Measurements from ENCODE around the gene FCN2. TPM values are rescaled to one million over a fixed set of nuclear protein-coding genes. Genes with fewer than 3 reads are reported as not detected.

Gene FCN2
- total RNA-seq, 1 donor from 2014 or later = not detected

- Histone ChIP-seq H2AFZ (replicated peaks) (no peak overlapping the region), H3K4me1 (no peaks in the 10 kb centered on the region), H3K9me3 (ENCODE audit: low read depth) (no peaks in the 10 kb centered on the region), H3K4me3 (no peak overlapping the region), H4K20me1 (ENCODE audit: low read depth) (no peaks in the 10 kb centered on the region), H3K27me3 (no peaks in the 10 kb centered on the region), H3F3A (ENCODE audit: low read depth) (no peaks in the 10 kb centered on the region), H3K4me2 (no peak overlapping the region), H3K36me3 (no peaks in the 10 kb centered on the region), H3K27ac (no peak overlapping the region), H3K79me2 (ENCODE audit: low read depth) (no peaks in the 10 kb centered on the region), H3K9ac (no peak overlapping the region)
- no peak for TF ChIP-seq EZH2phosphoT487 (IDR thresholded peaks at IDR 0.05)
- TF ChIP-seq CTCF (IDR thresholded peaks at IDR 0.05) = no peak
- no peak for TF ChIP-seq EZH2 (IDR thresholded peaks at IDR 0.05)
- Mint-ChIP-seq H3K4me1 (no peaks in the 10 kb centered on the region), H3K4me3 (no peak overlapping the region), H3K27me3 (ENCODE audit: insufficient read depth, low read depth) (peaks cover 6% of the 10 kb centered on the region), H3K9me3 (peaks cover 2% of the 10 kb centered on the region), H3K36me3 (no peaks in the 10 kb centered on the region), H3K27ac (no peak overlapping the region)
- no peak for DNase-seq (ENCODE audit: low spot score)
These were observed 5.2 kb upstream of the FCN2 start for GRCh38 chr9:134875371-134875770.

GRCh38 chr9:134877541-134877940 lies 3.1 kb upstream of the FCN2 start:
- Mint-ChIP-seq H3K4me3 (no peak overlapping the region), H3K36me3 (no peaks in the 10 kb centered on the region), H3K9me3 (no peaks in the 10 kb centered on the region), H3K4me1 (no peaks in the 10 kb centered on the region), H3K27ac (peak overlapping the region; percentile 37), H3K27me3 (ENCODE audit: insufficient read depth, low read depth) (peaks cover 4% of the 10 kb centered on the region)
- no peak overlapping the region for H3K27ac ChIP-seq
- H3K36me3 ChIP-seq = no peaks in the 10 kb centered on the region
- TF ChIP-seq EZH2 (IDR thresholded peaks at IDR 0.05) (no peak), EZH2phosphoT487 (IDR thresholded peaks at IDR 0.05) (no peak), CTCF (IDR thresholded peaks at IDR 0.05) (no peak)
- H2AFZ ChIP-seq (replicated peaks) = no peak overlapping the region
- H3K9ac ChIP-seq = no peak overlapping the region
- no peak overlapping the region for H3K4me3 ChIP-seq
- no peaks in the 10 kb centered on the region for H3K9me3 ChIP-seq (ENCODE audit: low read depth)
- DNase-seq (ENCODE audit: low spot score) = no peak
- no peaks in the 10 kb centered on the region for H3F3A ChIP-seq (ENCODE audit: low read depth)
- H3K27me3 ChIP-seq = no peaks in the 10 kb centered on the region
- H3K4me1 ChIP-seq = no peaks in the 10 kb centered on the region
- no peaks in the 10 kb centered on the region for H4K20me1 ChIP-seq (ENCODE audit: low read depth)
- no peak overlapping the region for H3K4me2 ChIP-seq
- H3K79me2 ChIP-seq (ENCODE audit: low read depth) = no peaks in the 10 kb centered on the region

GRCh38 chr9:134879664-134880483 lies 736 bp upstream of the FCN2 start:
- TF ChIP-seq EZH2 (IDR thresholded peaks at IDR 0.05) (no peak), CTCF (IDR thresholded peaks at IDR 0.05) (no peak), EZH2phosphoT487 (IDR thresholded peaks at IDR 0.05) (no peak)
- no peak overlapping the region for H3K27ac Mint-ChIP-seq
- H3K79me2 ChIP-seq (ENCODE audit: low read depth) = no peaks in the 10 kb centered on the region
- H2AFZ ChIP-seq (replicated peaks) = no peak overlapping the region
- H3K27me3 ChIP-seq = no peaks in the 10 kb centered on the region
- H3K4me2 ChIP-seq = no peak overlapping the region
- no peaks in the 10 kb centered on the region for H4K20me1 ChIP-seq (ENCODE audit: low read depth)
- no peaks in the 10 kb centered on the region for H3K4me1 ChIP-seq
- H3K4me1 Mint-ChIP-seq = no peaks in the 10 kb centered on the region
- H3K9me3 ChIP-seq (ENCODE audit: low read depth) = no peaks in the 10 kb centered on the region
- peaks cover 6% of the 10 kb centered on the region for H3K27me3 Mint-ChIP-seq (ENCODE audit: insufficient read depth, low read depth)
- H3K9me3 Mint-ChIP-seq = no peaks in the 10 kb centered on the region
- no peak overlapping the region for H3K27ac ChIP-seq
- no peaks in the 10 kb centered on the region for H3K36me3 ChIP-seq
- H3K4me3 ChIP-seq = no peak overlapping the region
- no peaks in the 10 kb centered on the region for H3K36me3 Mint-ChIP-seq
- H3K4me3 Mint-ChIP-seq = no peak overlapping the region
- H3K9ac ChIP-seq = no peak overlapping the region
- no peak for DNase-seq (ENCODE audit: low spot score)
- H3F3A ChIP-seq (ENCODE audit: low read depth) = no peaks in the 10 kb centered on the region

All from neural progenitor cell (in vitro differentiated cells).